CD4-positive, alpha-beta T cell treated with Interleukin-6 at 100 ng/mL for 8 hours (primary cell): ENCODE measurements around the gene ZNF343.

ENCODE experiments used
- DNase-seq: peaks from one replicate; pipeline ENCODE4 v3.0.0-alpha.2; 2020; ENCODE audit warnings: mixed read lengths, low spot score

Gene ZNF343

DNA sequence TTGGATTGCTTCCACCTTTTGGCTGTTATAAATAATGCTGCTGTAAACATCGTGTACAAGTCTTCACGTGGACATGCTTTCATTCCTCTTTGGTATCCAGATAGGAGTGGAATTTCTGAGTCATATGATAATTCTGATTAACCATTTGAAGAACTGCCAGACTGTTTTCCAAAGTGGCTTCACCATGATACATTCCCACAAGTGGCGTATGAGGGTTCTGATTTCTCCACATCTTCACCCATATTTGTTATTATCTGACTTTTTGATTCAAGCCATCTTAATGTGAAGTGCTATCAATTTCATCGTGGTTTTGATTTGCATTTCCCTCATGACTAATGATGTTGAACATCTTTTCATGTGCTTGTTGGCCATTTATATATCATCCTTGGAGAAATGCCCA, 35.2 kb downstream of the ZNF343 start:
- no peak for DNase-seq

GRCh38 chr20:2470423-2471193, 38.1 kb downstream of the ZNF343 start, which contains the start of gene SNRPB:
TSS of gene SNRPB (minus strand) at chr20:2470789. CDS start at chr20:2470690, 99 bp downstream.
- peak; percentile 97 for DNase-seq

GRCh38 chr20:2469991-2470422, 38.7 kb downstream of the ZNF343 start:
- peak; percentile 50 for DNase-seq

GRCh38 chr20:2468581-2469407, 39.9 kb downstream of the ZNF343 start:
- DNase-seq, result no peak

- no peak for DNase-seq
Observed at GRCh38 chr20:2467412-2467811, 41.3 kb downstream of the ZNF343 start.

GRCh38 chr20:2465100-2465499, 43.6 kb downstream of the ZNF343 start:
- DNase-seq, result no peak

- DNase-seq, result no peak
Observed at GRCh38 chr20:2463616-2464365, 44.9 kb downstream of the ZNF343 start.

DNA sequence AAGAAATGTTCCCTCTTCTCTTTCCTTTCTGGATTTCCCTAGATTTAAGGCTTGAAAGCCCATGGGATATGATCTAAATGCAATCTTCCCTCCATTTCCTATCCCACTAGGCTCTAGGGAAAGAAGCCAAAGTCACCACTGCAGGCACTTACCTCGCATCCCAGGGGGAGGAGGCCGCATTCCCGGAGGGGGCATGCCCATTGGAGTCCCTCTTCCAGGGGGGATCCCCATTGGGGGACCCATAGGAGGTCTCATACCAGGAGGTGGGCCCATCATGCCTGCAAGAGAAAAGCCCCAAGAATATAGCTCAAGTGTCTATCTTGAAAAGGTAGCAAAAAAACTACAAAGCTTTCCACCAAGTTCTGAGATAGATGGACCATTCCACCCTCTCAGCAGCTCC, 46.2 kb downstream of the ZNF343 start:
- DNase-seq, result no peak

DNA sequence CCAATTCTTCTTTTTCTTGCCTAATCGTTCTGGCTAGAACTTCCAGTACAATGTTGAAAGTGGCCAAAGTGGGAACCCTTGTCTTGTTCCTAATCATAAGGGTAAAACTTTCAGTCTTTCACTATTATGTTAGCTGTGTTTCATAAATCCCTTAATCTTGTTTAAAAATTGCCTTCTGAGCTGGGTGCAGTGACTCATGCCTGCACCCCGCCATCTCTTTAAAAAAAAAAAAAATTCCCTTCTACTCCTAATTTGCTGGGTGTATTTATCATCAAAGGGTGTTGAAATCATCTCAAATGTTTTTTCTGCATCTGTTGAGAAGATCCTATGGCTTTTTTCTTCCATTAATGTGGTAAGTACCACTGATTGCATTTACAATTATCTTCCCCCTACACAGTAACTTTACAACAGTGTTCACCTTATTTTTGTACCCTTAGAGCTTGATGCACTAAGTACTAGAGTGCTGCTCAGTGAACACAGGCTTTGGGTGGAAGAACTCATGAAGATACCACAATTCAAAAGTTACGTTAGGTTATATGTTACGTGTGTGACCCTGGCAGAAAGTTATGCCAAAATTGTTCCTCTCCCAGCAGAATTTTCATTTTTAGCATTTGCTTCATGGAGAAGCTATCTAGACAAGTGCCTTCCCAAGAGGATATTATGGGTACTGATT, 47.8 kb downstream of the ZNF343 start:
- no peak for DNase-seq

- no peak for DNase-seq
Observed at GRCh38 chr20:2459981-2460751, 48.5 kb downstream of the ZNF343 start.

- DNase-seq, result no peak
Observed at GRCh38 chr20:2458919-2459499, 49.7 kb downstream of the ZNF343 start.

- DNase-seq, result no peak
Observed at GRCh38 chr20:2455771-2456497, 52.8 kb downstream of the ZNF343 start.

DNA sequence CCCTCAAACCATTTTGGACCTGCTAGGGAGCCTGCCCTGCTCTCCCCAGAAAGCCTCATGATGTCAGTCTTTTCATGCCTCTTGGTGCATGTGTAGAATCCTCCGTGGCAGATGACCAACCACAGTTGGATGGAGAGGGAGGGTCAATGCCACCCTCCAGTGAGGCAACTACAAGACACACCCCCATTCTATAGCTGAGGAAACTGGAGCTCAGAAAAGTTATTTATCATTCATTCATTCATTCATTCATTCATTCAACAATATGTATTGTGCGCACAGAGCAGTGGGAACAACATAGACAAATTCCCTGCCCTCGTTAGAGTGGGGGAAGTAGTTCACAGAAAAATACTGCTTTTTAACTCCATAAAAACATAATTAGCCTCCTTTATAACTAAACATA, 54.9 kb downstream of the ZNF343 start:
- DNase-seq, result no peak

DNA sequence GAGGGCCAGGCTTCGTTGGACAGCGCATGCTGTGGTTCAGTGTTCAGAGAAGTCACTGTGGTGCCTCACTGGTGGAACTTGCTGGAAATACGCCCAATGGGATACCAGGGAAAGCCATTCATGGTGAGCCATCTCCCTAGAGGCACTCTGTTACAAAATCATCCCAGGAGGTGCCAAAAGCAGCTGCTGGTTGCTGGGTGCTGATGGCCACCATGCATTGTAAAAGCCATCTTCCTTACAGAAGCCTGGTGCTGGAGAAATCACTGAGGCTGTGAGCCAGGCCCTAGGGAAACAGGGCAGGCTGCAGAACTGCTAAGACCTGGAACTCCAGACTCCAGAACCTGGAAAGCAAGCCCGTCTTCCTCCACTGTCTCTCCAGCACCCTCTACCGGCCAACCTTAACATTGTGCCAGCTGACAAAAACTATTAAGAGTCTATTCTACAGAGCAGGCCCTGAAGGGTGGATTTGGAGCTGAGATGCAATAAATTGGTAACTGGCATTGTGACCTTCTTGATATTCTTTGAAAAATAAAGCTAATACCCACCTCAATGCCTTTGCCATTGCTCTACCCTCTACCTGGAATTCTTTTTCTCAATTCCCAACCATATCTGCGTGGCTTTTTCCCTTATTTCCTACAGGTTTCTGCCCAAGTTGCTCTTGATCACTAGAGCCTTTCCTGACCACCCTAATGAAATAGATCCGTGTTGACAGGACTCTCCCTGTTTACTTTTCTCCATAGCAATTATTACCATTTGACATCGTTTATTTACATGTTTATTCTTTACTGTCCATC, 56.6 kb downstream of the ZNF343 start:
- DNase-seq, result peak; percentile 40

DNA sequence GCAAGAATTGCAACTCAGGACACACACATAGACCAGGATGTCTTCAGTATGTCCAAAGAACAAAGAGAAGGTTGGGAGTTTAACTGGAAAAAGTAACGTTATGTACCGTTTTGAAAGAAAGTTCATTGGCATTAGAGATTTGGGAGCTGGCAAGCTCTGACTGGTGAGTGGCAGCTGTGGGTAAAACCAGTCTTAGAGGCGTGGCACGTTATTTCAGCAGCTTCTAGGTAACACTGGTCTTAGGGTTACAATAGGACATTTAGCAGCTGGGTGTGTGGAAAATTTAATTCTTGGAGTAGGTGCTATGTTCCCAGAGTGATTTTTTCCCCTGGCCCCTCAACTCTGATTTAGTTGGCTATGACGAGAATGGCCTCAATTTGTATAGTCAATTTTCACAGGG, 57.3 kb downstream of the ZNF343 start:
- DNase-seq, result no peak

DNA sequence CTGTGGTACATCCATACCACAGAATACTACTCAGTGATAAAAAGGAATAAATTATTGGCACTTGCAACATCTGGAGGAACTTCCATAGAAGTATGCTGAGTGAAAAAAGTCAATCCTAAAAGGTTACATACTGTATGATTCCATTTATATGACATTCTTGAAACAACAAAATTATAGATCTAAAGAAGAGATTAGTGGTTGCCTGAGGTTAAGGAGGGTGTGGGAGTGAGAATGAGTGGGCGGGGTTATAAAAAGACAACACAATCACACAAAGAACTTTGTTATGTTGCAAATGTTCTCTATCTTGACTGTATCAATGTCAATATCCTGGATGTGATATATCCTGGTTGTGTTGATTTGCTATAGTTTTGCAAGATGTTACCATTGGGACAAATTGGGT, 59.3 kb downstream of the ZNF343 start:
- no peak for DNase-seq

DNA sequence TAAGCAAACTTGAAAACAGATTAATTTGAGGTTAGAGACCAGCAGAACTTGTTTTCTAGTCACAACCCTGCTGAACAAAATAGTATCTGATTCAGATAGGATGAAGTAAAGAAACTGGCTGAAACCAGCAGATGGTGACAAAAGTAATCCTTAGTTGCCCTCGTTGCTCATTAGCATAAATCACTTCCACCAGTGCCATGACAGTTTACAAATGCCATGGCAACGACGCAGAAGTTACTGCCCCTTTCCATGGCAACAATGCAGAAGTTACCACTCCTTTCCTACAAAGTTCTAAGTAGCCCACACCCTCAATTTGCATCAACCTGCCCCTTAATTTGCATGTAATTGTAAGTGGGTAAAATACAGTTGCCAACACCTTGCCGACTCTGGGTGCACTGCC, 61.9 kb downstream of the ZNF343 start:
- no peak for DNase-seq
